DND-41 (cell line): ENCODE results near the gene TRIM69.
"Not testable (repeated sequence)": the region's sequence is repeated elsewhere in the genome, so short reads cannot be mapped to it uniquely, and the experiment has no call there.

Source experiments
- CTCF ChIP-seq: IDR thresholded peaks from 2 replicates; pipeline ENCODE4 v1.5.1; 2012; ENCODE audit warnings: borderline replicate concordance, low read length, moderate library complexity, mild to moderate bottlenecking; ENCODE audit not compliant: poor library complexity, severe bottlenecking; ENCODE audit errors: extremely low read depth
- EZH2 ChIP-seq: IDR thresholded peaks from 3 replicates; pipeline ENCODE4 v1.6.1; 2012; ENCODE audit warnings: borderline replicate concordance, low read depth, mild to moderate bottlenecking, moderate library complexity, low read length, inconsistent platforms; ENCODE audit not compliant: severe bottlenecking

GRCh38 chr15:44689318-44689717 is 47.0 kb upstream of the TRIM69 start:
- TF ChIP-seq EZH2, CTCF: not testable (repeated sequence)
